ENCODE data around the gene SLC2A1. TPM values are rescaled to one million over a fixed set of nuclear protein-coding genes. Genes with fewer than 3 reads are reported as not detected.

The SLC2A1 gene
- polyA plus RNA-seq, 1 donor (not counting 4 experiments of a cell fraction or from before 2014, with no cell fraction given) = 689 TPM

DNA sequence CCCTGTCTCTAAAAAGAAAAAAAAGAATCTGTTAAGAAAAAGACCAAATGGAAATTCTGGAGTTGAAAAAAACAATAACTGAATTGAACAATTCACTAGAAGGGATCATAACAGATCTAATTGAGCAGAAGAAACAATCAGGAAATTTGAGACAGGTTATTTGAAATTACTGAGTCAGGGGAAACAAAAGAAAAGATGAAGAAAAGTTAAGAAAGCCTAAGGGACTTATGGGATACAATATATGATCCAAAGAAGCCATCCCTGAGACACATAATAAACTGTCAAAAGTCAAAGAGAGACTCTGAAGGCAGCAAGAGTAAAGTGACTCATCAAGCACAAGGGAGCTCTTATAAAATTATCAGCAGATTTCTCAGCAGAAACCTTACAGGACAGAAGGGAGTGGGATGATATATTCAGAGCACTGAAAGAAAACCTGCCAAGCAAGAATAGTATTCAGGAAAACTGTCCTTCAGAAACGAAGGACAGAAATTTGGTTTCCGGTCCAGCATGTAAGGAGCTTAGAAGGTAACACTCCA lies 44.5 kb downstream of the SLC2A1 start:
- H3K4me3 ChIP-seq (ENCODE audit: control insufficient read depth in 2 of 3, extremely low read depth in 1 of 3, insufficient read depth in 2 of 3, low read depth in 1 of 3, low read length in 3 of 3) = no peak overlapping the region
- H3K9me3 ChIP-seq (ENCODE audit: control insufficient read depth, low read depth, low read length) = no peaks in the 10 kb centered on the region
- peaks cover 3% of the 10 kb centered on the region for H3K4me1 ChIP-seq (ENCODE audit: control insufficient read depth, extremely low read depth, insufficient read depth, low read length)
- no peaks in the 10 kb centered on the region for H3K27me3 ChIP-seq (ENCODE audit: control insufficient read depth, extremely low read depth, insufficient read depth, low read length)
- no peak for DNase-seq (ENCODE audit: low read depth, low spot score)
- TF ChIP-seq EZH2 (IDR thresholded peaks at IDR 0.05; ENCODE audit: low read length) (no peak), CTCF (optimal IDR thresholded peaks at IDR 0.05 in 1 of 3, IDR thresholded peaks at IDR 0.05 in 1 of 3, conservative IDR thresholded peaks at IDR 0.05 in 1 of 3; ENCODE audit: extremely low read depth in 1 of 3, insufficient read depth in 2 of 3, low read length in 3 of 3) (no peak)
- no peaks in the 10 kb centered on the region for H3K9me1 ChIP-seq (ENCODE audit: control insufficient read depth, extremely low read depth, insufficient read depth, low read length)
- H3K9ac ChIP-seq (ENCODE audit: control insufficient read depth, extremely low read depth, insufficient read depth, low read length) = no peak overlapping the region
- no peak overlapping the region for H3K27ac ChIP-seq (ENCODE audit: control insufficient read depth, insufficient read depth, low read length)
- H3K4me2 ChIP-seq (ENCODE audit: control insufficient read depth, extremely low read depth, insufficient read depth, low read depth, low read length) = no peak overlapping the region
- dilution Hi-C loops (cut with MboI; ENCODE audit: extremely low pct_ligation_motif_present, low sequenced_read_pairs) = no loop called here
- FAIRE-seq = peak; percentile 5
- no peaks in the 10 kb centered on the region for H3K36me3 ChIP-seq (ENCODE audit: control insufficient read depth in 2 of 2, extremely low read depth in 1 of 2, insufficient read depth in 2 of 2, low read length in 2 of 2)
- H4K20me1 ChIP-seq (ENCODE audit: control insufficient read depth, extremely low read depth, insufficient read depth, low read length) = no peaks in the 10 kb centered on the region
- no peaks in the 10 kb centered on the region for H3K79me2 ChIP-seq (ENCODE audit: control insufficient read depth, insufficient read depth, low read length)
- no peak overlapping the region for H2AFZ ChIP-seq (ENCODE audit: control insufficient read depth, low read length)

GRCh38 chr1:42913426-42914091 lies 45.1 kb downstream of the SLC2A1 start:
- H3K9me3 ChIP-seq (ENCODE audit: control insufficient read depth, low read depth, low read length) = no peaks in the 10 kb centered on the region
- H3K4me2 ChIP-seq (ENCODE audit: control insufficient read depth, extremely low read depth, insufficient read depth, low read depth, low read length) = no peak overlapping the region
- H3K27me3 ChIP-seq (ENCODE audit: control insufficient read depth, extremely low read depth, insufficient read depth, low read length) = no peaks in the 10 kb centered on the region
- TF ChIP-seq CTCF (optimal IDR thresholded peaks at IDR 0.05 in 1 of 3, IDR thresholded peaks at IDR 0.05 in 1 of 3, conservative IDR thresholded peaks at IDR 0.05 in 1 of 3; ENCODE audit: extremely low read depth in 1 of 3, insufficient read depth in 2 of 3, low read length in 3 of 3) = peak; percentile 56 to 71 (median 68)
- no peak for TF ChIP-seq EZH2 (IDR thresholded peaks at IDR 0.05; ENCODE audit: low read length)
- H3K27ac ChIP-seq (ENCODE audit: control insufficient read depth, insufficient read depth, low read length) = no peak overlapping the region
- no peaks in the 10 kb centered on the region for H3K36me3 ChIP-seq (ENCODE audit: control insufficient read depth in 2 of 2, extremely low read depth in 1 of 2, insufficient read depth in 2 of 2, low read length in 2 of 2)
- no peaks in the 10 kb centered on the region for H4K20me1 ChIP-seq (ENCODE audit: control insufficient read depth, extremely low read depth, insufficient read depth, low read length)
- H3K4me1 ChIP-seq (ENCODE audit: control insufficient read depth, extremely low read depth, insufficient read depth, low read length) = peaks cover 3% of the 10 kb centered on the region
- no peak overlapping the region for H3K9ac ChIP-seq (ENCODE audit: control insufficient read depth, extremely low read depth, insufficient read depth, low read length)
- H3K79me2 ChIP-seq (ENCODE audit: control insufficient read depth, insufficient read depth, low read length) = no peaks in the 10 kb centered on the region
- no peak overlapping the region for H3K4me3 ChIP-seq (ENCODE audit: control insufficient read depth in 2 of 3, extremely low read depth in 1 of 3, insufficient read depth in 2 of 3, low read depth in 1 of 3, low read length in 3 of 3)
- H2AFZ ChIP-seq (ENCODE audit: control insufficient read depth, low read length) = no peak overlapping the region
- no peak for DNase-seq (ENCODE audit: low read depth, low spot score)
- peak; percentile 84 for FAIRE-seq
- H3K9me1 ChIP-seq (ENCODE audit: control insufficient read depth, extremely low read depth, insufficient read depth, low read length) = no peaks in the 10 kb centered on the region
- dilution Hi-C loops (cut with MboI; ENCODE audit: extremely low pct_ligation_motif_present, low sequenced_read_pairs) = no loop called here
